IMR-90 (cell line): ENCODE measurements around the gene COL5A1. TPM values are rescaled to one million over a fixed set of nuclear protein-coding genes. Genes with fewer than 3 reads are reported as not detected.

Experiments used
- ATAC-seq: fragments of 200-7000 bp; cut with Tn5 transposase; 2 replicates; pipeline ENCODE4 v1.9.1; 2020; ENCODE audit warnings: low read depth, mild to moderate bottlenecking, moderate library complexity
- BruUV-seq: library from RNA; stranded (reverse); fragments of 400-500 nt; replicated peaks from 2 replicates; lab custom pipeline; 2021; lab: Mats Ljungman, UMichigan
- CTCF ChIA-PET: fragments of 300-600 bp; formaldehyde crosslinking; extraction: SDS; loops from one replicate; lab custom pipeline; 2021; ENCODE audit warnings: antibody characterized with exemption; lab: Yijun Ruan, JAX
- POLR2A ChIA-PET: fragments of 300-600 bp; sonication (Branson Sonifier 250); formaldehyde crosslinking; loops from one replicate; lab custom pipeline; 2022; ENCODE audit warnings: antibody characterized with exemption; ENCODE audit not compliant: unreplicated experiment; lab: Charles Lee
- DNase-seq: peaks from one replicate; pipeline ENCODE4 v3.0.0; 2013
- H2AFZ ChIP-seq: replicated peaks from 2 replicates; pipeline ENCODE3; 2013; ENCODE audit warnings: low read length, mild to moderate bottlenecking; ENCODE audit not compliant: poor library complexity
- H2AK5ac ChIP-seq: 2 replicates; pipeline ENCODE4 v1.6.1; 2013; ENCODE audit warnings: low read depth, low read length, inconsistent platforms
- H2AK9ac ChIP-seq: replicated peaks from 2 replicates; pipeline ENCODE3; 2013; ENCODE audit warnings: mild to moderate bottlenecking, low read depth, low read length, moderate library complexity; ENCODE audit not compliant: poor library complexity
- H2BK120ac ChIP-seq: 2 replicates; pipeline ENCODE4 v1.6.1; 2013; ENCODE audit warnings: low read depth, low read length, inconsistent platforms
- H2BK15ac ChIP-seq: 3 replicates; pipeline ENCODE4 v1.6.1; 2013; ENCODE audit warnings: low read depth, low read length, inconsistent platforms
- H2BK20ac ChIP-seq: 2 replicates; pipeline ENCODE4 v1.6.1; 2013; ENCODE audit warnings: low read depth, mild to moderate bottlenecking, inconsistent platforms, low read length, moderate library complexity
- H2BK5ac ChIP-seq: 2 replicates; pipeline ENCODE4 v1.6.1; 2013; ENCODE audit warnings: mild to moderate bottlenecking, low read depth, low read length, inconsistent platforms; ENCODE audit not compliant: poor library complexity, severe bottlenecking
- H3K14ac ChIP-seq: replicated peaks from 2 replicates; pipeline ENCODE4 v1.6.1; 2013; ENCODE audit warnings: low read depth, low read length, inconsistent platforms
- H3K18ac ChIP-seq: 2 replicates; pipeline ENCODE4 v1.6.1; 2013; ENCODE audit warnings: low read depth, low read length, control low read depth
- H3K23ac ChIP-seq: 2 replicates; pipeline ENCODE4 v1.6.1; 2013; ENCODE audit warnings: low read depth, low read length, inconsistent platforms
- H3K27ac ChIP-seq: 2 replicates; pipeline ENCODE4 v1.5.1; 2013; ENCODE audit warnings: mild to moderate bottlenecking, control low read depth, low read length; ENCODE audit not compliant: insufficient read depth
- H3K27me3 ChIP-seq: 2 replicates; pipeline ENCODE4 v1.6.1; 2013; ENCODE audit warnings: low read length; ENCODE audit not compliant: control insufficient read depth, insufficient read depth
- H3K36me3 ChIP-seq: 2 replicates; pipeline ENCODE4 v1.6.1; 2013; ENCODE audit warnings: low read length, mixed read lengths; ENCODE audit not compliant: control insufficient read depth, insufficient read depth
- H3K4ac ChIP-seq: 2 replicates; pipeline ENCODE4 v1.6.1; 2013; ENCODE audit warnings: low read depth, low read length, inconsistent platforms
- H3K4me1 ChIP-seq: 2 replicates; pipeline ENCODE4 v1.6.1; 2013; ENCODE audit warnings: low read length, mixed read lengths; ENCODE audit not compliant: control insufficient read depth, insufficient read depth
- H3K4me2 ChIP-seq: 2 replicates; pipeline ENCODE4 v1.6.1; 2013; ENCODE audit warnings: low read depth, mild to moderate bottlenecking, control low read depth, low read length, moderate library complexity
- H3K4me3 ChIP-seq: 2 replicates; pipeline ENCODE4 v1.5.1; 2013; ENCODE audit warnings: low read depth, mild to moderate bottlenecking, control low read depth, low read length, moderate library complexity; ENCODE audit not compliant: insufficient read depth
- H3K56ac ChIP-seq: 2 replicates; pipeline ENCODE4 v1.6.1; 2013; ENCODE audit warnings: low read length, inconsistent platforms; ENCODE audit not compliant: insufficient read depth; ENCODE audit errors: extremely low read depth
- H3K79me1 ChIP-seq, 2 experiments: 2 replicates each; pipeline ENCODE4 v1.6.1; 2013; ENCODE audit warnings: low read length in 2 of 2, inconsistent platforms in 1 of 2, low read depth in 1 of 2
- H3K9ac ChIP-seq: 2 replicates; pipeline ENCODE4 v1.6.1; 2013; ENCODE audit warnings: low read depth, low read length, control low read depth
- H3K9me1 ChIP-seq: 2 replicates; pipeline ENCODE4 v1.6.1; 2013; ENCODE audit warnings: low read length, inconsistent platforms; ENCODE audit not compliant: insufficient read depth
- H3K9me3 ChIP-seq: 2 replicates; pipeline ENCODE4 v1.6.1; 2013; ENCODE audit warnings: low read length; ENCODE audit not compliant: control insufficient read depth, insufficient read depth
- H4K20me1 ChIP-seq: 2 replicates; pipeline ENCODE4 v1.6.1; 2013; ENCODE audit warnings: low read length, inconsistent platforms; ENCODE audit not compliant: insufficient read depth
- H4K5ac ChIP-seq: 2 replicates; pipeline ENCODE4 v1.6.1; 2013; ENCODE audit warnings: mild to moderate bottlenecking, low read depth, low read length, control low read depth
- H4K8ac ChIP-seq, 2 experiments: 2 replicates each; pipeline ENCODE4 v1.6.1; 2013; ENCODE audit warnings: low read depth in 2 of 2, low read length in 2 of 2, control low read depth in 1 of 2, inconsistent platforms in 1 of 2
- H4K91ac ChIP-seq: 2 replicates; pipeline ENCODE4 v1.6.1; 2013; ENCODE audit warnings: low read depth, low read length, inconsistent platforms; ENCODE audit not compliant: insufficient read depth
- BHLHE40 ChIP-seq: fragments of 150-350 bp; IDR thresholded peaks from 2 replicates; pipeline ENCODE4 v1.6.1; 2016; ENCODE audit warnings: mild to moderate bottlenecking, low read depth, low read length
- CEBPB ChIP-seq: IDR thresholded peaks from 2 replicates; pipeline ENCODE4 v1.6.1; 2012; ENCODE audit warnings: low read depth, low read length, improper control_type of control experiment
- FOS ChIP-seq: fragments of 150-350 bp; IDR thresholded peaks from 2 replicates; pipeline ENCODE4 v1.6.1; 2016; ENCODE audit warnings: low read depth, low read length
- MAFK ChIP-seq: IDR thresholded peaks from 2 replicates; pipeline ENCODE4 v1.6.1; 2012; ENCODE audit warnings: low read depth, low read length, improper control_type of control experiment
- MAZ ChIP-seq: IDR thresholded peaks from 2 replicates; pipeline ENCODE4 v1.6.1; 2012; ENCODE audit warnings: low read depth, mild to moderate bottlenecking, low read length, improper control_type of control experiment, moderate library complexity, borderline replicate concordance
- MXI1 ChIP-seq: IDR thresholded peaks from 2 replicates; pipeline ENCODE4 v1.6.1; 2012; ENCODE audit warnings: low read depth, mild to moderate bottlenecking, low read length, moderate library complexity, borderline replicate concordance
- NFE2L2 ChIP-seq: fragments of 150-350 bp; IDR thresholded peaks from 2 replicates; pipeline ENCODE4 v1.6.1; 2016; ENCODE audit warnings: low read depth, mild to moderate bottlenecking, low read length
- POLR2A ChIP-seq: IDR thresholded peaks from 2 replicates; pipeline ENCODE4 v1.6.1; 2012; ENCODE audit warnings: mild to moderate bottlenecking, low read depth, low read length
- RAD21 ChIP-seq: IDR thresholded peaks from 2 replicates; pipeline ENCODE4 v1.6.1; 2012; ENCODE audit warnings: low read length, improper control_type of control experiment
- RCOR1 ChIP-seq: IDR thresholded peaks from 2 replicates; pipeline ENCODE4 v1.6.1; 2012; ENCODE audit warnings: mild to moderate bottlenecking, low read length, improper control_type of control experiment; ENCODE audit not compliant: insufficient replicate concordance
- RFX5 ChIP-seq: IDR thresholded peaks from 2 replicates; pipeline ENCODE4 v1.8.0; 2012; ENCODE audit warnings: low read depth, mild to moderate bottlenecking, low read length, moderate library complexity
- SMC3 ChIP-seq: fragments of 150-350 bp; IDR thresholded peaks from 2 replicates; pipeline ENCODE4 v1.6.1; 2016; ENCODE audit warnings: low read depth, mild to moderate bottlenecking, antibody characterized with exemption, low read length, moderate library complexity
- USF2 ChIP-seq: fragments of 150-350 bp; IDR thresholded peaks from 2 replicates; pipeline ENCODE4 v1.6.1; 2017; ENCODE audit warnings: mild to moderate bottlenecking, antibody characterized with exemption, low read length, low read depth
- WGBS, 2 experiments: methylation state at CpG; one replicate each; pipeline versions ENCODE4 v1.1.5 to v1.1.7; 2013; ENCODE audit warnings: missing lambda C conversion rate in 2 of 2; ENCODE audit not compliant: insufficient read length in 1 of 2; ENCODE audit errors: extremely low coverage in 2 of 2; 5-methylcytosine and 5-hydroxymethylcytosine counted together
- dilution Hi-C: fragments of 300-500 bp; cut with HindIII; formaldehyde crosslinking; loops from one replicate; pipeline ENCODE4 v1.14.3; 2018; ENCODE audit warnings: low sequenced_read_pairs; ENCODE audit not compliant: unreplicated experiment
- in situ Hi-C: fragments of 300-500 bp; cut with MboI; formaldehyde crosslinking; loops from 3 replicates; pipeline ENCODE4 v1.14.3; 2019; ENCODE audit warnings: low sequenced_read_pairs, inconsistent platforms, mixed read lengths
- intact Hi-C: fragments of 100-400 bp; cut with micrococcal nuclease; formaldehyde crosslinking; loops from 2 replicates; pipeline ENCODE4 v1.10.0; 2022
- polyA plus RNA-seq, 3 experiments: library from polyadenylated mRNA; depleted of rRNA; stranded (reverse); fragments of >200 nt; gene quantifications; 2 replicates each; pipeline ENCODE4 v1.2.3, GENCODE V29; 2012; ENCODE audit warnings: low replicate concordance in 1 of 3
- total RNA-seq: library from RNA; depleted of rRNA; stranded (reverse); fragments of >200 nt; gene quantifications from 2 replicates; pipeline ENCODE4 v1.2.3, GENCODE V29; 2012
- TF ChIP-seq, protein P1 (sequence below): fragments of 150-350 bp; IDR thresholded peaks from 2 replicates; pipeline ENCODE4 v1.6.1; 2016; ENCODE audit warnings: low read depth, mild to moderate bottlenecking, low read length, moderate library complexity, borderline replicate concordance
- TF ChIP-seq, protein P2 (sequence below): conservative IDR thresholded peaks from 2 replicates; pipeline ENCODE4 v1.5.1; 2012; ENCODE audit warnings: mild to moderate bottlenecking, low read depth, low read length, improper control_type of control experiment

Gene COL5A1
- total and polyA plus RNA-seq, 2 of the 4 experiments (the other 2 are of a cell fraction), result 19.2 to 173 TPM

DNA sequence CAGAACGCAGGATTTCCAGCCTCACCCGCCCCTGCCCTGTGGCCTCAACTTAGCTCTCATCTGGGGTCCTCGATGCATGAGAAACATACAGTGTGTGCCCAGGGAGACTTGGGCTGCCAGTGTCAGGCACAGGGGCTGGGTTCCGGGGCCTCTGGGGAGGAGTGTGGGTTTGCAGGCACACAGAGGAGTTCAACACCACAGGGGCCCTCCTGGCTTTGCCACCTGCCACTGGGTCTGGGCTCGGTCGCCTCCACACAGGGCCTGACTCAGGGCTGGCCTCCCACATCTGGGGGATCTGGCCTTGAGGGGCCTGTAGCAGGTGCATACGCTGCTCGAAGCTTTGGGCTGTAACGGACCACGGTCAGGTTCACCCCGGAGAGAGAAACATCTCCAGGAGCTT, 111.6 kb downstream of the COL5A1 start:
- no peak overlapping the region for H2BK120ac ChIP-seq
- no peak overlapping the region for H3K27ac ChIP-seq
- H3K18ac ChIP-seq, result no peak overlapping the region
- no peak overlapping the region for H4K8ac ChIP-seq
- no peak overlapping the region for H3K4me3 ChIP-seq
- no peak overlapping the region for H3K56ac ChIP-seq
- BruUV-seq, result no TSS peak
- in situ Hi-C loops, result no loop called here
- peaks cover 16 to 71% of the 10 kb centered on the region in 2 experiments for H3K79me1 ChIP-seq
- H2BK20ac ChIP-seq, result no peak overlapping the region
- H3K9me1 ChIP-seq, result peaks cover 5% of the 10 kb centered on the region
- no peak for TF ChIP-seq USF2
- no peak for TF ChIP-seq RAD21
- TF ChIP-seq, protein P1, sequence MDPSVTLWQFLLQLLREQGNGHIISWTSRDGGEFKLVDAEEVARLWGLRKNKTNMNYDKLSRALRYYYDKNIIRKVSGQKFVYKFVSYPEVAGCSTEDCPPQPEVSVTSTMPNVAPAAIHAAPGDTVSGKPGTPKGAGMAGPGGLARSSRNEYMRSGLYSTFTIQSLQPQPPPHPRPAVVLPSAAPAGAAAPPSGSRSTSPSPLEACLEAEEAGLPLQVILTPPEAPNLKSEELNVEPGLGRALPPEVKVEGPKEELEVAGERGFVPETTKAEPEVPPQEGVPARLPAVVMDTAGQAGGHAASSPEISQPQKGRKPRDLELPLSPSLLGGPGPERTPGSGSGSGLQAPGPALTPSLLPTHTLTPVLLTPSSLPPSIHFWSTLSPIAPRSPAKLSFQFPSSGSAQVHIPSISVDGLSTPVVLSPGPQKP, result no peak
- TF ChIP-seq MAFK, result no peak
- TF ChIP-seq CEBPB, result no peak
- no peak for TF ChIP-seq RCOR1
- TF ChIP-seq MXI1, result no peak
- no peak for TF ChIP-seq POLR2A
- TF ChIP-seq RFX5, result no peak
- no peak for TF ChIP-seq MAZ
- no peak for TF ChIP-seq BHLHE40
- TF ChIP-seq FOS, result no peak
- no peak for TF ChIP-seq SMC3
- no peak for TF ChIP-seq NFE2L2
- TF ChIP-seq, protein P2, sequence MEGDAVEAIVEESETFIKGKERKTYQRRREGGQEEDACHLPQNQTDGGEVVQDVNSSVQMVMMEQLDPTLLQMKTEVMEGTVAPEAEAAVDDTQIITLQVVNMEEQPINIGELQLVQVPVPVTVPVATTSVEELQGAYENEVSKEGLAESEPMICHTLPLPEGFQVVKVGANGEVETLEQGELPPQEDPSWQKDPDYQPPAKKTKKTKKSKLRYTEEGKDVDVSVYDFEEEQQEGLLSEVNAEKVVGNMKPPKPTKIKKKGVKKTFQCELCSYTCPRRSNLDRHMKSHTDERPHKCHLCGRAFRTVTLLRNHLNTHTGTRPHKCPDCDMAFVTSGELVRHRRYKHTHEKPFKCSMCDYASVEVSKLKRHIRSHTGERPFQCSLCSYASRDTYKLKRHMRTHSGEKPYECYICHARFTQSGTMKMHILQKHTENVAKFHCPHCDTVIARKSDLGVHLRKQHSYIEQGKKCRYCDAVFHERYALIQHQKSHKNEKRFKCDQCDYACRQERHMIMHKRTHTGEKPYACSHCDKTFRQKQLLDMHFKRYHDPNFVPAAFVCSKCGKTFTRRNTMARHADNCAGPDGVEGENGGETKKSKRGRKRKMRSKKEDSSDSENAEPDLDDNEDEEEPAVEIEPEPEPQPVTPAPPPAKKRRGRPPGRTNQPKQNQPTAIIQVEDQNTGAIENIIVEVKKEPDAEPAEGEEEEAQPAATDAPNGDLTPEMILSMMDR, result no peak
- H3K9ac ChIP-seq, result no peak overlapping the region
- no peak overlapping the region for H2BK15ac ChIP-seq
- DNase-seq, result no peak
- H4K5ac ChIP-seq, result no peak overlapping the region
- H3K4me1 ChIP-seq, result peaks cover 2% of the 10 kb centered on the region; the same call in 1 of the 2 replicates
- no peak overlapping the region for H3K4me2 ChIP-seq
- H2BK5ac ChIP-seq, result no peak overlapping the region
- no peak overlapping the region for H3K23ac ChIP-seq
- no peaks in the 10 kb centered on the region for H3K27me3 ChIP-seq
- H3K36me3 ChIP-seq, result peaks cover 92% of the 10 kb centered on the region
- H4K91ac ChIP-seq, result no peak overlapping the region
- no peaks in the 10 kb centered on the region for H3K9me3 ChIP-seq
- no peak overlapping the region for H2AFZ ChIP-seq
- CTCF ChIA-PET, result no interaction called here
- intact Hi-C loops, result no loop called here
- H3K4ac ChIP-seq, result no peak overlapping the region
- no peak overlapping the region for H3K14ac ChIP-seq
- WGBS, 2 experiments, result 100% methylated on average over 7 of the region's 11 CpGs; no CpG with 5 or more reads in 1 of the 2 experiments
- ATAC-seq, result no peak
- no peak overlapping the region for H2AK9ac ChIP-seq
- POLR2A ChIA-PET, result no interaction called here
- H4K20me1 ChIP-seq, result peaks cover 49% of the 10 kb centered on the region
- H2AK5ac ChIP-seq, result no peak overlapping the region
- dilution Hi-C loops, result no loop called here
